Measurements from ENCODE around the gene FBXW7. TPM values are rescaled to one million over a fixed set of nuclear protein-coding genes. Genes with fewer than 3 reads are reported as not detected.

FBXW7 gene
- total RNA-seq, 6 experiments from 2014 or later: 12.9 to 25.5 (median 17.6) TPM

DNA sequence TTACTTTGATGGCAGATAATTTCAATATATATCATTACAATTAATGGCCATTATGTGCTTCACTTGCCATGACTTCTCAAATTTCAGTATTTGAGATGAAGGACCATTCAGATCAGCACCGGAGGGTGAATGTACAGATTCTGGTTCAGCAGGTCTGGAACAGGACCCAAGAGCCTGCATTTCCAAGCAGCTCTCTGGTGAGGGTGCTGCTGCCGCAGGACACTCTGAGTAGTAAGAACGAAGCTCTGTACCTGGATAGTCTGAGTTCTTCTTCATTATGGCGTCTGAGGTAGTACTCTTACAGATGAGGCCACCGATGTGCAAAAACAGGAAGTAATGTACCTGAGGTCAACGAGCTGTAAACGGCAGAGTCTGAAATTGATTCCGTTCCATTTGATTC lies 228.2 kb downstream of the FBXW7 start:
- no peak for ATAC-seq
- Histone ChIP-seq H3K9me3 (no peaks in the 10 kb centered on the region), H3K36me3 (no peaks in the 10 kb centered on the region), H3K27me3 (no peaks in the 10 kb centered on the region), H3K27ac (no peak overlapping the region), H3K4me3 (no peak overlapping the region), H3K4me1 (no peaks in the 10 kb centered on the region)
- intact Hi-C loops (cut with DNase I): no loop called here
- 41% methylated on average over 2 of the region's 8 CpGs for WGBS (ENCODE audit: insufficient coverage, low coverage, low lambda C conversion rate, missing lambda C conversion rate)
- TF ChIP-seq, protein P1, sequence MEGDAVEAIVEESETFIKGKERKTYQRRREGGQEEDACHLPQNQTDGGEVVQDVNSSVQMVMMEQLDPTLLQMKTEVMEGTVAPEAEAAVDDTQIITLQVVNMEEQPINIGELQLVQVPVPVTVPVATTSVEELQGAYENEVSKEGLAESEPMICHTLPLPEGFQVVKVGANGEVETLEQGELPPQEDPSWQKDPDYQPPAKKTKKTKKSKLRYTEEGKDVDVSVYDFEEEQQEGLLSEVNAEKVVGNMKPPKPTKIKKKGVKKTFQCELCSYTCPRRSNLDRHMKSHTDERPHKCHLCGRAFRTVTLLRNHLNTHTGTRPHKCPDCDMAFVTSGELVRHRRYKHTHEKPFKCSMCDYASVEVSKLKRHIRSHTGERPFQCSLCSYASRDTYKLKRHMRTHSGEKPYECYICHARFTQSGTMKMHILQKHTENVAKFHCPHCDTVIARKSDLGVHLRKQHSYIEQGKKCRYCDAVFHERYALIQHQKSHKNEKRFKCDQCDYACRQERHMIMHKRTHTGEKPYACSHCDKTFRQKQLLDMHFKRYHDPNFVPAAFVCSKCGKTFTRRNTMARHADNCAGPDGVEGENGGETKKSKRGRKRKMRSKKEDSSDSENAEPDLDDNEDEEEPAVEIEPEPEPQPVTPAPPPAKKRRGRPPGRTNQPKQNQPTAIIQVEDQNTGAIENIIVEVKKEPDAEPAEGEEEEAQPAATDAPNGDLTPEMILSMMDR (IDR thresholded peaks at IDR 0.05): no peak
- no peak for TF ChIP-seq POLR2A (IDR thresholded peaks at IDR 0.05)
- no peak for DNase-seq

DNA sequence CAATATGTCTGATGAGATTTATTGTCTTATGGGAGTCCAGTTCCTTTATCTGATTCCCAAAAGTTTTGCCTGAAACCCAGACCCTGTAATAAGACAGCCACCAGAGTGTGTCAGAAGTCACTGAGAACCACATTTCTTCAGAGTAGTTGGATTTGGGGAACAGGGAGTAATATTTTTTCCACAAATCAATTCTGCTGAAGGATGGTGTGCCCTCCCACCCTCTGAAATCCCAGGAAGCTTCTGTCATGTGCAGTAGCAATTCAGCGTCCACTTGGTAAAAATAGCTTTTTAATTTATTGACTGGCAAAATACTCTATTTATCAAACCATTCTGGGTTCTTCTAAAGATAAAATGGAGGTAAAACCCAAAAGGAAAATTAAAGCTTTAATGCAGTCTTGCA lies 229.4 kb downstream of the FBXW7 start:
- Histone ChIP-seq H3K27me3 (no peaks in the 10 kb centered on the region), H3K4me1 (no peaks in the 10 kb centered on the region), H3K4me3 (no peak overlapping the region), H3K27ac (no peak overlapping the region), H3K36me3 (no peaks in the 10 kb centered on the region), H3K9me3 (no peaks in the 10 kb centered on the region)
- TF ChIP-seq POLR2A (IDR thresholded peaks at IDR 0.05): no peak
- TF ChIP-seq, protein P1 (IDR thresholded peaks at IDR 0.05): no peak
- intact Hi-C loops (cut with DNase I): no loop called here
- DNase-seq (no peak), ATAC-seq (no peak)
- WGBS (ENCODE audit: insufficient coverage, low coverage, low lambda C conversion rate, missing lambda C conversion rate): 80% methylated on average over 1 of the region's 1 CpG

DNA sequence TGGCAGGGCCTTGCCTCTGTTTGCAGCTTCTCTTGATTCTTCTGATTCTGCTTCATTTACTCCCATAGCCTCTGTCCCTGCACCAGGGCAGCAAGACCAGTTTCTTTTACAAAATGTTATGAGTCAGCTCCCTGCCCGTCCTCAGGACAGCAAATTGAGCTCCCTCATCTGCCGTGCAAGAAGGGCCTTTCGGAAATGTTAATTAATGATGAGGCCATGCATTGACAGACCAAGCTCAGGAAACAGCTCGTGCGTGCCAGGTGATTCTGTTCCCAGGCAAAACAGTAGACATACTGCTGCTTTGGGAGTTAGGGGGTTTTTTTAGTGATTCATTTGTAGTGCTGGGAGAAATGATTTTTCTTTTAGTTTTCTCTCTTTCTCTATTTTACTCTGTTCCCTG lies 231.7 kb downstream of the FBXW7 start:
- WGBS (ENCODE audit: insufficient coverage, low coverage, low lambda C conversion rate, missing lambda C conversion rate): 65% methylated on average over 4 of the region's 5 CpGs
- Histone ChIP-seq H3K27me3 (no peaks in the 10 kb centered on the region), H3K36me3 (no peaks in the 10 kb centered on the region), H3K27ac (no peak overlapping the region), H3K9me3 (no peaks in the 10 kb centered on the region), H3K4me3 (no peak overlapping the region), H3K4me1 (no peaks in the 10 kb centered on the region)
- TF ChIP-seq POLR2A (IDR thresholded peaks at IDR 0.05): no peak
- TF ChIP-seq, protein P1 (IDR thresholded peaks at IDR 0.05): no peak
- intact Hi-C loops (cut with DNase I): no loop called here
- no peak for DNase-seq
- ATAC-seq: no peak

DNA sequence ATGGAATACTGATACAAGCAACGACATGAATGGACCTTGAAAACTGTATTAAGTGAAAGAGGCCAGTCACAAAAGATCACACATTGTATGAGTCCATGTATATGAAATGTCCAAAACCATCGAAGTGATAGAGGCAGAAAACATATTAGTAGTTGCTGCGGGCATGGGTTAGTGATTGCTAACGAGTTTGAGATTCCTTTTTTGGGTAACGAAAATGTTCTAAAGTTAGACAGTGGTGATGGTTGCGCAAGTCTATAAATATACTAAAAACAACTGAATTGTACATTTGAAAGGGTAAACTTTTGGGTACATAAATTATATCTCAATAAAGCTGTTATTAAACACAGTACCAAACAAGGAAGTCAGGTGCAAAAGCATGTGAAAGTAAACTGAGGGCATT lies 234.5 kb downstream of the FBXW7 start:
- no peaks in the 10 kb centered on the region for H3K27me3 ChIP-seq
- no peak overlapping the region for H3K4me3 ChIP-seq
- intact Hi-C loops (cut with DNase I): no loop called here
- ATAC-seq (no peak), DNase-seq (no peak)
- WGBS (ENCODE audit: insufficient coverage, low coverage, low lambda C conversion rate, missing lambda C conversion rate): 75% methylated on average over 6 of the region's 6 CpGs
- no peaks in the 10 kb centered on the region for H3K36me3 ChIP-seq
- H3K4me1 ChIP-seq: no peaks in the 10 kb centered on the region
- H3K27ac ChIP-seq: no peak overlapping the region
- no peaks in the 10 kb centered on the region for H3K9me3 ChIP-seq
- TF ChIP-seq POLR2A (IDR thresholded peaks at IDR 0.05): no peak
- TF ChIP-seq, protein P1 (IDR thresholded peaks at IDR 0.05): no peak

DNA sequence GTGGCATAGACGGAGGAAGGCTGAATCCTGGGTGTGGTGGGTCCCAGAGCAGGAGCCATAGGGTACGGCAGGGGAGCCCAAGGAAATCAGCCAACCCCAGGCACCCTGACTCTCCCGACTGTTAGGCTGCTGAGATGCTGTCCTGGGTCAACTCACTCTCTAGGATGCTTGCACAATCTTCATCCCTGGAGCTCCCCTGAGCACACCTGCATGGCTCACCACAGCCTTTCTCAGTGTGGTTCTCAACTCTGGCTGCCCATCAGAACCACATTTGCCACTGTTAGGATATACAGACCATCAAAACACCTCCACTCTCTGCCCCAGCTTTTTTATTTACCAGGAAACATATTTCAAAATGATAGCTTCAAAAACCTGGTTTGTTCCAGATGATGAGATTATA lies 236.3 kb downstream of the FBXW7 start:
- no peaks in the 10 kb centered on the region for H3K36me3 ChIP-seq
- TF ChIP-seq, protein P1 (IDR thresholded peaks at IDR 0.05): no peak
- TF ChIP-seq POLR2A (IDR thresholded peaks at IDR 0.05): no peak
- intact Hi-C loops (cut with DNase I): no loop called here
- no peaks in the 10 kb centered on the region for H3K27me3 ChIP-seq
- no peak overlapping the region for H3K27ac ChIP-seq
- no peak overlapping the region for H3K4me3 ChIP-seq
- WGBS (ENCODE audit: insufficient coverage, low coverage, low lambda C conversion rate, missing lambda C conversion rate): no CpG with 5 or more reads among the region's 3 CpGs
- no peaks in the 10 kb centered on the region for H3K9me3 ChIP-seq
- no peaks in the 10 kb centered on the region for H3K4me1 ChIP-seq
- ATAC-seq: no peak
- DNase-seq: no peak
